ENCODE results near the gene FBXO27. TPM values are rescaled to one million over a fixed set of nuclear protein-coding genes. Genes with fewer than 3 reads are reported as not detected.

Gene FBXO27
- total and polyA plus RNA-seq, 2 experiments from 2014 or later: 6.2 to 13.7 TPM

- Mint-ChIP-seq H3K27me3 (ENCODE audit: insufficient read depth, low read depth, poor library complexity) (no peaks in the 10 kb centered on the region), H3K9me3 (no peaks in the 10 kb centered on the region), H3K4me3 (no peak overlapping the region), H3K4me1 (no peaks in the 10 kb centered on the region), H3K27ac (no peak overlapping the region), H3K36me3 (ENCODE audit: low read depth) (peaks cover 8% of the 10 kb centered on the region; the same call in 2 of the 3 replicates)
- H3K79me2 ChIP-seq (replicated peaks; ENCODE audit: insufficient read depth): no peaks in the 10 kb centered on the region
- H3K36me3 ChIP-seq (ENCODE audit: insufficient read depth): no peaks in the 10 kb centered on the region
- no peaks in the 10 kb centered on the region for H3K9me2 ChIP-seq (ENCODE audit: insufficient read depth)
- no peak overlapping the region for H2AFZ ChIP-seq
- H3K4me2 ChIP-seq: no peak overlapping the region
- no peak overlapping the region for H3K4me3 ChIP-seq
- no peak overlapping the region for H3K27ac ChIP-seq (ENCODE audit: low read depth)
- TF ChIP-seq ZNF114 (CRISPR knock-in tag; IDR thresholded peaks at IDR 0.05) (no peak), NANOG (IDR thresholded peaks at IDR 0.05; ENCODE audit: borderline replicate concordance) (no peak), EZH2phosphoT487 (IDR thresholded peaks at IDR 0.05; ENCODE audit: unreplicated experiment) (no peak), ZNF331 (CRISPR knock-in tag; IDR thresholded peaks at IDR 0.05; ENCODE audit: low read depth) (no peak), POLR2AphosphoS5 (IDR thresholded peaks at IDR 0.05; ENCODE audit: low read depth) (no peak), CREB1 (CRISPR knock-in tag; IDR thresholded peaks at IDR 0.05; ENCODE audit: low read depth) (no peak), STAT1 (IDR thresholded peaks at IDR 0.05; ENCODE audit: unreplicated experiment) (no peak), JUNB (IDR thresholded peaks at IDR 0.05; ENCODE audit: unreplicated experiment) (no peak), EZH2 (IDR thresholded peaks at IDR 0.05; ENCODE audit: low read depth, unreplicated experiment) (no peak), ZNF462 (CRISPR knock-in tag; IDR thresholded peaks at IDR 0.05) (no peak), ETS1 (IDR thresholded peaks at IDR 0.05) (no peak)
- TF ChIP-seq, protein P1, sequence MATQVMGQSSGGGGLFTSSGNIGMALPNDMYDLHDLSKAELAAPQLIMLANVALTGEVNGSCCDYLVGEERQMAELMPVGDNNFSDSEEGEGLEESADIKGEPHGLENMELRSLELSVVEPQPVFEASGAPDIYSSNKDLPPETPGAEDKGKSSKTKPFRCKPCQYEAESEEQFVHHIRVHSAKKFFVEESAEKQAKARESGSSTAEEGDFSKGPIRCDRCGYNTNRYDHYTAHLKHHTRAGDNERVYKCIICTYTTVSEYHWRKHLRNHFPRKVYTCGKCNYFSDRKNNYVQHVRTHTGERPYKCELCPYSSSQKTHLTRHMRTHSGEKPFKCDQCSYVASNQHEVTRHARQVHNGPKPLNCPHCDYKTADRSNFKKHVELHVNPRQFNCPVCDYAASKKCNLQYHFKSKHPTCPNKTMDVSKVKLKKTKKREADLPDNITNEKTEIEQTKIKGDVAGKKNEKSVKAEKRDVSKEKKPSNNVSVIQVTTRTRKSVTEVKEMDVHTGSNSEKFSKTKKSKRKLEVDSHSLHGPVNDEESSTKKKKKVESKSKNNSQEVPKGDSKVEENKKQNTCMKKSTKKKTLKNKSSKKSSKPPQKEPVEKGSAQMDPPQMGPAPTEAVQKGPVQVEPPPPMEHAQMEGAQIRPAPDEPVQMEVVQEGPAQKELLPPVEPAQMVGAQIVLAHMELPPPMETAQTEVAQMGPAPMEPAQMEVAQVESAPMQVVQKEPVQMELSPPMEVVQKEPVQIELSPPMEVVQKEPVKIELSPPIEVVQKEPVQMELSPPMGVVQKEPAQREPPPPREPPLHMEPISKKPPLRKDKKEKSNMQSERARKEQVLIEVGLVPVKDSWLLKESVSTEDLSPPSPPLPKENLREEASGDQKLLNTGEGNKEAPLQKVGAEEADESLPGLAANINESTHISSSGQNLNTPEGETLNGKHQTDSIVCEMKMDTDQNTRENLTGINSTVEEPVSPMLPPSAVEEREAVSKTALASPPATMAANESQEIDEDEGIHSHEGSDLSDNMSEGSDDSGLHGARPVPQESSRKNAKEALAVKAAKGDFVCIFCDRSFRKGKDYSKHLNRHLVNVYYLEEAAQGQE (IDR thresholded peaks at IDR 0.05; ENCODE audit: unreplicated experiment): no peak
- TF ChIP-seq, protein P2, sequence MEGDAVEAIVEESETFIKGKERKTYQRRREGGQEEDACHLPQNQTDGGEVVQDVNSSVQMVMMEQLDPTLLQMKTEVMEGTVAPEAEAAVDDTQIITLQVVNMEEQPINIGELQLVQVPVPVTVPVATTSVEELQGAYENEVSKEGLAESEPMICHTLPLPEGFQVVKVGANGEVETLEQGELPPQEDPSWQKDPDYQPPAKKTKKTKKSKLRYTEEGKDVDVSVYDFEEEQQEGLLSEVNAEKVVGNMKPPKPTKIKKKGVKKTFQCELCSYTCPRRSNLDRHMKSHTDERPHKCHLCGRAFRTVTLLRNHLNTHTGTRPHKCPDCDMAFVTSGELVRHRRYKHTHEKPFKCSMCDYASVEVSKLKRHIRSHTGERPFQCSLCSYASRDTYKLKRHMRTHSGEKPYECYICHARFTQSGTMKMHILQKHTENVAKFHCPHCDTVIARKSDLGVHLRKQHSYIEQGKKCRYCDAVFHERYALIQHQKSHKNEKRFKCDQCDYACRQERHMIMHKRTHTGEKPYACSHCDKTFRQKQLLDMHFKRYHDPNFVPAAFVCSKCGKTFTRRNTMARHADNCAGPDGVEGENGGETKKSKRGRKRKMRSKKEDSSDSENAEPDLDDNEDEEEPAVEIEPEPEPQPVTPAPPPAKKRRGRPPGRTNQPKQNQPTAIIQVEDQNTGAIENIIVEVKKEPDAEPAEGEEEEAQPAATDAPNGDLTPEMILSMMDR (conservative IDR thresholded peaks at IDR 0.05; ENCODE audit: low read depth in 2 of 2): no peak
- ATAC-seq: no peak
- H3K4me1 ChIP-seq (ENCODE audit: insufficient read depth): no peaks in the 10 kb centered on the region
- DNase-seq (ENCODE audit: low spot score): no peak
- peaks cover 6% of the 10 kb centered on the region; the same call in 1 of the 2 replicates for H4K20me1 ChIP-seq (replicated peaks; ENCODE audit: insufficient read depth)
- H3F3A ChIP-seq (replicated peaks; ENCODE audit: low read depth): no peaks in the 10 kb centered on the region
- no peaks in the 10 kb centered on the region for H3K27me3 ChIP-seq (ENCODE audit: insufficient read depth)
Measured at GRCh38 chr19:39017026-39017425, 15.3 kb downstream of the FBXO27 start.

Data from GM23338 (cell line).